HG03060 (cell line): ENCODE results near the gene PLEKHA8.

Experiments
- ATAC-seq: cut with Tn5 transposase; IDR thresholded peaks from one replicate; pipeline ENCODE4 v1.9.1; 2021; ENCODE audit warnings: low read depth, moderate number of reproducible peaks; ENCODE audit not compliant: unreplicated experiment

The PLEKHA8 gene

DNA sequence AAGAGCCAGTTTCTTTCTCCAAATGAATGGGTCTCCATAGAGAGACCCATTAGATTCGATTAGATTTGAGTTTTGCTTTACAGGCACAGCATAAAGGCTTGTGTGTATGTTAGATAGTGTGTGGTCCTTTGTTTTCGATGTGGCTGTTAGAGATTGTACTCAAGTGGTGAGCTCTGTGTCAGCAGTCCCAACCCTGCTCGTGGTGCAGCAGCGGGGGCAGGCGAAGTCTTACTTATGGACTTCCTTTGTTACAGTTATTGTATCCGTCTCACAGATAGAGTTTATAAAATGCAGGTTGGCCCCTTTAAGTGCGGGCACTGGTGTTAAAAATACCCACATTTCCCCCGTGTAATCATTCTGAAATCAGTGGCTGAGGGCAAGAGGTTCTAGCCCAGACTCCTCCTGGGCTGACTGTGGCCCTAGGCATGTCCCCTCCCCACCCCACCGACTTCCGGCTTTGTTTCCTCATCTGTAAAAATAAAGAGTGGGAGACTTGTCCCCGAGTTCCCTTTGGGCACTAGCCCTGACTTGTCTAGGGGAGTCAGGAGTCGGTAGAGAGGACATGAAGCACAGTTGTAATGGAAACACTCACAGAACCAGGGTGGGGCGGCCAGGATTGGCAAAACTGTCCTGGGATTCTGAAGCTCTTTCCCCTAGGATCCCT is 135.2 kb downstream of the PLEKHA8 start:
- peak; percentile 32 for ATAC-seq

DNA sequence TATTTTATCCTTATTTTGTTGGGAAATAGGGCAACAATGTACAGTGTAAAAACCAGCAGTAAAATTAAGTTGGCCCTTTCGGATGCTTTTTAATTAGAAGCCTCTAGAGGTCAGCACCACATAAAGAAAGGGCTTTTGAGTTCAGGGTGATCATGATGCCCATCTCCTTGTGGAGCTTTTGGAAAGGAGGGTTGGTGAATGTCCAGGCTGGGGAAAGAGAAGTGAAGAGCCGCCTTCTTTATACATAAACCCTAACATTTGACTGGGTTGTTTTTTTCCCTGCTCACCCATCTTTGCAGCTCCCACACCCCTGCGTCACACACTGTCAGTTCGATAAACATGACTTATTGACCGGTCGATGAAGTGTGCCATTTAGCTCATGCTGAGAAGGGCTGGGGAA is 136.4 kb downstream of the PLEKHA8 start:
- no peak for ATAC-seq

DNA sequence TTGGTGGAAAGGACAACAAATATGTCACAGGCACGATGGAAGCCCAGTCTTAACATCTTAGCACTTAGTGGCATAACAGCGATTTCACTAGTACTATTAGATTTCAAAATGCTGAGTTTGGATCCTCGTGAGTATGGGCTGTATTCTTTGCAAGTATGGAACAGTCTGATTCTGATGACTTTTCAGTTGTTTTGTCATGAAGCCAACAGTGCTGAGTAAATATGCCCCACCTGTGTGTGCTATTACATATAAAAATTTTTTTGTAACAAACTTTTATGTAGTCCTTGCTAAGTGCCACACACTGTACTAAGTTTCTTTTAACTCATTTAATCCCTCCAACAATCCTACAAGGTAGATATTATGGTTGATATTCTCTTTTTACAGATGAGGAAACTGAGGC is 137.4 kb downstream of the PLEKHA8 start:
- no peak for ATAC-seq

DNA sequence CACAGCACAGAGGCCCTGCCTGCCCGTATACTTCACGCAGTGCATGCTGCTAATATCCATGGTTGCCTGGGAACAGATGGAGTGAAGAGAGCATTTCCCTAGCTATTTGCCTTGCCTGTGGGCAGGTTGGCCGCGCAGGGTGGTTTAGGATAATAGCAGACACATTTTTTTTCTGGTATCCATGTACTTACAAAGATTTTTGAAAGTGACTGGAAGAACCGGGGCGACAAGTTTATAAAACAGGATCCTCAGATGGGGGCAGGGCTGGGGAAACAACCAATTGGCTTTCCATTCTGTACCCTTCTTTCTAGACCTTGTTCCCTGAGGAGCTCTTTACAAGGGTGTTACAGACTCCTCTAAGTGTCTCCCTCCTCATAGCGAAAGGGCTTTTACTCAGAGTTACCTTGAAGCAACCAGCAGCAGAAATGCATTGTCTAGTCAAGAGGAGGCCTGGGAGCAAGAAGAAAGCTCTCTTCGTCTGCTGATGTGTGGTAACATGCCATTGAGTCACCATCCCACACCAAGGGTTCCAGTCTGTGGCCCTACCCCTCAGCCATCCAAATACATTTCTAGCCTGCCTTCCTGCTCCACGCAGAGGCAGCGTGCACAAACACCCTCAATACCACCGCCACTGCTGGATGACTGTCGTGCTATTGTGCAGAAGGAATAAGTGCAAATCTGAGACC is 138.1 kb downstream of the PLEKHA8 start:
- no peak for ATAC-seq

DNA sequence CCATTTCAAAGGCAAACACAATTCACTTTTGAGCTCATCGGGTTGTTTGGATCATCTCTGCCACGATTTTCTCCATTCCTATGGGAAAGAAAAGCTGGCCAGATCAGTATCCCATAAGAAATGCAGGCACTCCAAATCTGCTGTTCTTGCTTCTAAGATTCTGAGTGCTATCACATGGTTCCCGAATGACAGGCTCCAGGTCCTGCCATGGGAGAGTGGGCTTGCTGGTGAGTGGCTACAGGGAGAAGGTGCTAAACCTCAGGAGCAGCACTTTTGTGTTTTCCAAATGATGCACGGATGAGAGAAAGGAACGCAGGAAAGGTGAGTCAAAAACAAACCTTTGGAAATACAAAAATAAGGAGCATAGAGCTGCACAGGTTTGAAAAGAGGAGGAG is 138.6 kb downstream of the PLEKHA8 start:
- no peak for ATAC-seq

DNA sequence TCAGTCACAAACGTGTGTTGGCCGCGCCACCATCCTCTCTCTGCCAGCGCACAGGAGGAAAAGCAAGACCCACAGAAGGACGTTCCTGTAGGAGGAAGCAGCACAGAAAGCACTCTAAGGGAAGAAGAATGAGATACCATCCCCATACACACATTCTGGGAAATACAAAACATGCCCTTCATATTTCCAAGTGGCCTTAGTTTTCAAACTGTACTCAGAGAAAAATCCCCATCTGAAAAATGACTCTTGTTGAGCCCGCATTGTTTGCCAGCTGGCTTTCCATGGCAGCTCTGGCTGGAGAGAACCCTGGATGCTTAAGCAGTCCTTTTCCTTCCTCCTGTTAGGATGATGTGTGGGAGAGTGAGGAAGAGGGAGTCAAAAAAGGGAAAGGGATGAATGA is 139.7 kb downstream of the PLEKHA8 start:
- ATAC-seq: no peak

DNA sequence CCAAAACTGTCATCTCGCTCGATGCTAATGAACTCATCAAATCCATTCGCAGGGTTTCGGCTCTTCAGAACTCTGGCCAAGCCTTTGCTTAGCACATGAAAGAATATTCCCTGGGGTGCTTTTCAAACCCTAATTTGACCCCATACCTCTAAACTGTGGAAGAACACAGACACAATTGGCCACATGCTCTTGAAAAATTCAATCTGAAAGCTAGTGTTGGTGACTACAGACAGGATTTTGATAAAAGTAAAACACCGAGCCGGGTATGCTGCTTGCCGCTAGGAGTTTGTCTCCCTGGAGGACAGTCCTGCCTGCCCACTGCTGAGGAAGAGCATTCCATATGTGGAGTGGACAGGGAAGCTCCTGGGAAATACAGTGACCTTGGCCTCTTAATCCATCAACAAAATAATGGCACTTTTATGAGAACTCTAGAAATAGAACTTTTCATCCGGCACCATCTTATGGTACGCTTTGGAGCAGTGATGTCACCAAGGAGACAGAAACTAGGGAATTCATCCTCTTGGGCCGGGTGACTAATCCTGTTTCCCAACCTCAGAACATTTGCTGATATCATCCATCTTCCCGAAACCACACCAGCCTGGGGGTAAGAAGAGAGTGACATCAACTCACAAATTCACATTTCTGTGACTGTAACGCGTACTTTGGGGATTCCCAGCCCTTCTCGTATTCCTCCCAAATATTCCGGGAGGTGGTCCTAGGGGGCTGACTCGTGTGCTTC is 140.8 kb downstream of the PLEKHA8 start:
- no peak for ATAC-seq

DNA sequence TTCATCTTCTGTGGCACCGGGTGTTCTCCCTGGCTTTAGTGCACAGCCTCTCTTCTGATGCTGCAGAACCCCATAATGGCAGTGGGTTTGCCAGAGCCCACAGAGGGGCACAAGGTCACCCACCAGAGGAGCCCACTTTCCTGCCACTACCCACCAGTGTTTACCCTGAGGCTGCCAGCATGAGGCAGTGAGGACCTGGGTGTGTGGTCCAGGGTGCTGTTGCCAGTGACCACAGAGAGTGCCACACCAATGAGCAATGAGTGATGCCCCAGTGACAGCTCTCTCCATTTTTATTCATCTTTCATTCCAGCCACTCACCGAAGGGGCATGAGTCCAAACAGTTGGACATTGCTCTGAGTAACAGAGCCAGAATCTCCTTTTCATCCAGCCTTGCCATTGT is 141.4 kb downstream of the PLEKHA8 start:
- no peak for ATAC-seq

DNA sequence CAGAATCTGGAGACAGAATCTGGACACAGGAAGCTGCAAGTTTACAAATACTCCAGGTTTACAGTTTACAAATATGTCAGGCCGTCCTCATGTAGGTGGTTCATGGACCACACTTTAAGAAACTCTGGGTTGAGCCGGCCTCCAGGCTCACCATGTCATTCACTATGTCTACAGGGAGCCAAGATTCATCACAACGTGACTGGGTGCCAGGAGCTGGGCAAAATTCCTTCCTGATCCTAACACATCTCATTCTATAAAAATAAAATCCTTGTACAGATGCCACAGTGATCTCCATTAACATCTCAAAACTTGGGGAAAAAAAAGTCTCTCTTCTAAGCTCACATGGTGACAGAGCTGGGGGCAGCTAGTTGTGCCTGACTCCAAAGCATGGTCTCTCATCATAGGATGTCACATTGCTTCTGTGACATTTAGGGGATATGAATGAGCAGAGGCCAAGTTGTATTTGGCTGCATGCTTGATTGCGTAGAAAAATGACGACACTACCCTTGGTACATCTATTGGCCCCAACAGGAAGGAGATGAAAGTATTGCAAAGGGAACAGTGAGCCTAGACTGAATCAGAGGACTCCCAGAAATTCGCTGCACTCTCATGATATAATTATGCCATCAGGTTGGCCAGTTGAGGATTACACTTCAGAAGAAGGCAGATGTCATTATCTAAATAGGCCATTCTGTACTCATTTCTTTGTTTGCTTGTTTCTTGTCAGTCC is 142.4 kb downstream of the PLEKHA8 start:
- ATAC-seq: no peak

DNA sequence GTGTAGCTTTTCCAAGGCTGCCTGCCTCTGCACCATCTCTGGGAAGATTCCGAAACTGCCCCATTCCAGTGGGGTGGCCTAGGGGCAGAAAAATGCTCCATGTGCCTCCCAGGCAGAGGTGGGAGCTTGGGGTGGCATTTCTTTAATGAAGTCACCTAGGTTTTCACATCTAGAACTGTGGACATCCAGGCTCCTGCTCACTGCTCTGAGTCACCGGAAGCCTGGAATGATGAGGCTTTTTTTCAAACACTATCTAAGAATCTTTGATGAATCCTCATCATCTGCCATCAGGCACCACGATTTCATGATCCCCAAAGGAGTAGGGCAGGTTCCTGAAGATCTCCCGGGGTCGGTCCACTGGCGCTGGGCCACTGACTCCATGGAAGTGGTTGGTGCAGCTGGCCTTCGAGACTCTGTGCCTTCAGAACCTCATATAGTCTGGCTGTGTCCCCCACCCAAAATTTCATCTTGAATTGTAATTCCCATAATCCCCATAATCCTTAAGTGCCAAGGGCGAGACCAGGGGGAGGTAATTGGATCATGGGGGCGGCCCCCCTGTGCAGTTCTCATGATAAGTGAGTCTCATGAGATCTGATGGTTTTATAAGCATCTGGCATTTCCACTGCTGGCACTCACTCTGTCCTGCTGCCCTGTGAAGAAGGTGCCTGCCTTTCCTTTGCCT is 143.7 kb downstream of the PLEKHA8 start:
- no peak for ATAC-seq

DNA sequence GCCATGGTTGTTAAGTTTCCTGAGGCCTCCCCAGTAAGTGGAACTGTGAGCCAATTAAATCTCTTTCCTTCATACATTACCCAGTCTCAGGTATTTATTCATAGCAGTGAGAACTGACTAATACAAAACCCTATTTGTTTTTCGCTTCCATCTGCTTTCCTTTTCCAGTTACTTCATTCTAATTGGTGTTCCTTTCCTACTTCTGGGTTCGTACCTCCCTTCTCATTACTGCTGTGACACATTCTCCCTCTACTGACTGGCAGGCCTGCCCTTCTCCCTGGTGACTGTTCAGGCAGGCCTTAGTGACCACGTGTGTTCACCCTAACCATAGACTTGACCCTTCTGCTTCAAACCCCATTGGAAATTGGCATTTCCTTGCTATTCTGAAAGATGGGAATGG is 144.2 kb downstream of the PLEKHA8 start:
- no peak for ATAC-seq

DNA sequence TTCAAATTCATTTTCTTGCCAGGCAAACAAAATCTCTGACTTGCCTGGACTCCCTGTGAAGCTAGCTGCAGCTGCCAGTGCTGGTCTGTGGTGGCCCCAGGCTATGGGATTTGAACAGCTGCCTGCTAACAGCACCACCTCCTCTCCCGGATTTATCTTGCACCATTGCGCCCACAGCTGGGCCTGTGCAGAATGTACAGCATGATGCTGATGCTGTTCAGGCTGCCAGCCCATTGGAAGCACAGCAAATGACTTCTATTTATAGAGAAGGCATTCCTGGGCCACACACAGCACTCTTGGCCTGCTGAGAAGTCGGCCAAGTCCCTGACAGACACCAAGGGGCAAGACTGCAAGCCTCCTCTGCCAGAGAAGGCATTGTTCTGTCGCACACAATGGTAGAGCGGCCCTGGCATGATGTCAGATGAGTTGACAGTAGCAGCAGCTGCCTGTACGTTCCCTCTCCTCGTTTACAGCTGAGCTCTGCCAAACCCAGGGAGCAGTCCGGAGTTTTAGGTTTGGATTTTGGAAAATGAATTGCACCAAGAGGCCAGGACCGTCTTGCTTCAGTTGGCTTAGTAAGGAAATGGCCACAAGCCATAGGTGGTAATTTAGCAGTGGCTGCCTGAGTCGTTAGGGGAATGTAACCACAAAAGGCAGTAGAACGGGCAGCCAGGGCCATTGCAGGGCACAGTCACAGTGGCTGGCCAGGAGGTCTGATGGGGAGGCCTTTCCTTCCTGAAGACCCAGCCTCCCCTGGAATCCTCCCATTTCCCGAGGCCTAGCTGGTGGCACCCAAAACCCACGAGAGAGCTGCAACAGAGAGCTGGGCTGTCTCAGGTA is 145.1 kb downstream of the PLEKHA8 start:
- ATAC-seq: no peak

DNA sequence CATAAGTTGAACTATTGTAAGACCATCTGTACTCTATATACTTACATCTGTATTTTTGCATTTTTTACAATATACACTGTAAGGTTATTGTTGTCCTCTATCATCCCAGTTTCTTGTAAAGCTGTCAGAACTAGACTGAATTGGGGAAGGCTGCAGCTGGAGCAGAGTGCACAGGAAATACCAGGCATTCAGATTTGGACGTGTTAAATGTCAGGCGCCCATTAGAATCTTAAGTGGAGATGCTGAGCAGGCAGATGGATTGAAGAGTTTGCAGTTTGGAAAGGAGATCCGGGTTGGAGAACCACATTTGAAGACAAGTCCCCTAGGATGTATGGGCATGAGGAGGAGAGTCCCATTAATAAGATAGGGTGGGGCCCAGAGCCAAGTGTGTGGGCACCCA is 147.0 kb downstream of the PLEKHA8 start:
- no peak for ATAC-seq

DNA sequence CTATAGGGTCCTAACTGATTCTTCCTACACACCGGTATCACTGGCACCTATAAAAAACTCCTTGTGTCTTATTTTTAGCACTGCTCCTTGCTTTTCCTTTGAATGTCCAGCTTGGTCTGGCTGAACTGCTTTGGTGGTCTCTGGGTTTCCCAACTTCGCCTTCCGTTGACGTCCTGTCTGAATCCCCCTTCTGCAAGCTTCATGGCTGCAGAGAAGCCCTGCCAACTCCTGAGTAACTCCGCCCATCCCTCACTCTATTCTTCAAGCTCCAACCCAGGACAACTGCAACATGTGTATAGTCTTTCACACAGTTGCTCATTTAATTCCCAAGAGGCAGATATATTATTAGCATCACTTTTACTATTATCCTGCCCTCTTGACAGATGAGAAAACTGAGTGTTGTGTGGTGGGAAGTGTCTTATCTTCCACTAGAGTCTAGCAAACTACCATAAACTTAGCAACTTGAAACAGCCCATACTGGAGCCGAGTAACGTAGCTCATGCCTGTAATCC is 147.5 kb downstream of the PLEKHA8 start:
- no peak for ATAC-seq

DNA sequence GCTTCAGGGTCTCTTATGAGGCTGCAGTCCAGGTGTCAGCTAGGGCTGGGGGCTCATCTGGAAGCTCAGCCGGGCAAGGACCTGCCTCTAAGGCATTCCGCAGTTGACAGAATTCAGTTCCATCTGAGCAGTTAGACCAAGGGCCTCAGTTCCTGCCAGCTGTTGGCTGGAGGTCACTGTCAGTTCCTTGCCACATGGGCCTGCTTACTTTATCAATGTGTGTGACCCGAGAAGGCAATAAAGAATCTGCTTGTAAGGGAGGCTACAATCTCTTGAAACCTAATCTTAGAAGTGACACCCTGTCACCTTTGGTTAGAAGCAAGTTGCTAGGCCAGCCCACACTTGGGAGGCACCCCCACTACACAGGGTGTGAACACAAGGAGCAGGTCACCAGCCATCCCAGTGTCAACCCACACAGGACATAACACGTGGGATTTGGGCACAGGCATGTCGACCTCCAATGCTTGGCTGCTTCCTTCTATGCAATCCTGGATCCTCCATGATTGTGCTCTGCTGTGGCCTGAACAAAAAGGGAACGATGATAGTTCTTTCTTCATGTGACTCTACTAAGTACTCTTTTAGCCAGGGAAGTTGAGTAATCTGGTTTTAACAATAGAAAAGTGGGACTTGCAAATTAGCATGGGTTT is 148.4 kb downstream of the PLEKHA8 start:
- ATAC-seq: no peak

DNA sequence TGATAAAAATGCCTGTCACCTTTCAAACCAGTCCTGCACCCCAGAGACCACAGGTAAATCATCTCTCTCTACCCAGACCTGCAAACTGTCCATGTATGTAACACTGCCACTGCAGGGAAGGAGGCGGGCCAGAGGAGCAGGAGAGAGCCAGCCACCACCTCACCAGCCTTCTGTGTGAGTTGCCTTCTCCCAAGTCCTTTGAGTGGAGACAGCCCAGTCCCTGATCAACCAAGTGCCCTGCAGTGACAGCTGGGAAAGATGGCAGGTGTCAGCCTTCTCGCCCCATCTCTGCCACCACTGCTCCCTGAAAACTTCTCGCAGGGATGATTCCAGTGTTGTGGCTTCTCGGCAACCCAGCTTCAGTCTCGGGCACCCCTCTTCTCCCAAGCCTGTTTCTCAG is 149.0 kb downstream of the PLEKHA8 start:
- ATAC-seq: no peak

DNA sequence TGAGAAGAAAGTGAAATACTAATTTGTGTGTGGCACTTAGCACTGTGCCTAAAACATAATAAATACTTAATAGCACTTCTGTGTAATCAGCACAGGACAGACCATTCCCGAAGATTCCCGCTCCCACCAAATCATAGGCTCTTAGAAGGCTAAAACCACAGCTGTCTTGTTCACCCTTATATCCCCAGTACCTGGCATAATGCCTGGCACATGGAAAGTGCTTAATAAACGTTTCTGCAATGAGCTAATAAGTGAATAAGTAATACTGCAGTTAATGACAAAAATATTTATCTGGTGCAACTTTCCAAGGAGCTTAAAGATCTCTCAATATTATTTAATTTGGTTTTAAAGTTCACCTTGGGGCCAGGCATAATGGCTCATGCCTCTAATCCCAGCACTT is 149.8 kb downstream of the PLEKHA8 start:
- no peak for ATAC-seq

DNA sequence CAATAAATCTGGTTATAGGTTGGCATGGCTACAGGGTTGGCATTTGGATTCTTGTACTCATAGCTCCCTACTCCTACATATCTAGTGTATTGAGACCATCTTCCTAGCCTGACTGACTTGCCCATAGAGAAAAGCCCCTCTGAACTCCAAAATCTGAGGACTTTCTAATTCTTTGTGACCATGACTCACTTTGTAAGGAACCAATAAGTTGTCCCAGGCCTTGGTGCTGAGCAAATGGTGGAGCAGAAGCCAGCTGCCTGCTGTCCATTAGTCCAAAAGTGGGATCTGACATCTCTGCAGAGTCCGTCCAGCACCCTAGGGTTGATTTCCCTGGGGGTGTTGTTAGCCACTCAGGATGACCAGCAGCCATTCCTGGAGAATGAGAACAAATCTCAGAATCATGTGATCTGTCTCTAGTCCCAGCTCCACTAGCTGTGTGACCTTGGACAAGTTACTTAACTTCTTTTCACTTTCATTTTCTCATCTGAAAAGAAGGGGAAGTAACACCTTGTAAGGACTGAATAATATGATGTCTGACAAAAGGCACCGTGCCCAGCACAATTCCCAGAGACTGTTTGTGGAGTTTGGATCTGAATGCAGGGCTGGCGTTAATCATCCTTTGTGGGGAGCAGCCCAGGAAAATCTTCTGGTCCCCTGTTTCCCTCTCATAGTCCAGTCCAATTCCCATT is 150.7 kb downstream of the PLEKHA8 start:
- peak; percentile 77 for ATAC-seq
